GM23338 (cell line): ENCODE results near the gene ZNF532. TPM values are rescaled to one million over a fixed set of nuclear protein-coding genes. Genes with fewer than 3 reads are reported as not detected.

Source experiments
- ATAC-seq: fragments of 200-7000 bp; cut with Tn5 transposase; 3 replicates; pipeline ENCODE4 v1.9.1; 2020
- DNase-seq: peaks from one replicate; pipeline ENCODE4 v3.0.0-alpha.2; 2015; ENCODE audit warnings: low spot score
- H2AFZ ChIP-seq: fragments of 200-600 bp; sonication (generic); 2 replicates; pipeline ENCODE4 v1.8.0; 2016; ENCODE audit warnings: antibody characterized with exemption, mild to moderate bottlenecking, moderate library complexity
- H3F3A ChIP-seq: fragments of 200-600 bp; sonication (generic); replicated peaks from 2 replicates; pipeline ENCODE4 v1.8.0; 2017; ENCODE audit warnings: antibody characterized with exemption, mixed run types, low read depth
- H3K27ac ChIP-seq: fragments of 200-600 bp; sonication (generic); 2 replicates; pipeline ENCODE4 v1.6.1; 2016; ENCODE audit warnings: low read depth
- H3K27me3 ChIP-seq: fragments of 200-600 bp; sonication (generic); 2 replicates; pipeline ENCODE4 v1.8.0; 2016; ENCODE audit warnings: mild to moderate bottlenecking, mixed run types, moderate library complexity; ENCODE audit not compliant: insufficient read depth
- H3K36me3 ChIP-seq: fragments of 200-600 bp; sonication (generic); 2 replicates; pipeline ENCODE4 v1.8.0; 2016; ENCODE audit warnings: mild to moderate bottlenecking; ENCODE audit not compliant: insufficient read depth
- H3K4me1 ChIP-seq: fragments of 200-600 bp; sonication (generic); 2 replicates; pipeline ENCODE4 v1.8.0; 2016; ENCODE audit warnings: mild to moderate bottlenecking, moderate library complexity; ENCODE audit not compliant: insufficient read depth
- H3K4me2 ChIP-seq: fragments of 200-600 bp; sonication (generic); 2 replicates; pipeline ENCODE4 v1.7.1; 2017; ENCODE audit warnings: mixed run types
- H3K4me3 ChIP-seq: fragments of 200-600 bp; sonication (generic); 2 replicates; pipeline ENCODE4 v1.6.1; 2016; ENCODE audit warnings: mixed run types
- H3K79me2 ChIP-seq: fragments of 200-600 bp; sonication (generic); replicated peaks from 2 replicates; pipeline ENCODE4 v1.8.0; 2017; ENCODE audit warnings: mild to moderate bottlenecking; ENCODE audit not compliant: insufficient read depth
- H3K9me2 ChIP-seq: fragments of 200-600 bp; sonication (generic); 2 replicates; pipeline ENCODE4 v1.8.0; 2017; ENCODE audit not compliant: insufficient read depth
- H4K20me1 ChIP-seq: fragments of 200-600 bp; sonication (generic); replicated peaks from 2 replicates; pipeline ENCODE4 v1.8.0; 2017; ENCODE audit warnings: mild to moderate bottlenecking; ENCODE audit not compliant: insufficient read depth
- H3K27ac Mint-ChIP-seq: 2 replicates; pipeline ENCODE4 v1.8.0; 2020; ENCODE audit warnings: inconsistent platforms, mild to moderate bottlenecking, moderate library complexity, mixed read lengths
- H3K27me3 Mint-ChIP-seq: 3 replicates; pipeline ENCODE4 v1.8.0; 2022; ENCODE audit warnings: low read depth, mild to moderate bottlenecking, moderate library complexity, mixed read lengths, inconsistent platforms; ENCODE audit not compliant: insufficient read depth, poor library complexity
- H3K36me3 Mint-ChIP-seq: 3 replicates; pipeline ENCODE4 v1.8.0; 2021; ENCODE audit warnings: low read depth, mild to moderate bottlenecking, inconsistent platforms, moderate library complexity, mixed read lengths
- H3K4me1 Mint-ChIP-seq: 3 replicates; pipeline ENCODE4 v1.8.0; 2020; ENCODE audit warnings: mild to moderate bottlenecking, inconsistent platforms, mixed read lengths
- H3K4me3 Mint-ChIP-seq: 3 replicates; pipeline ENCODE4 v1.8.0; 2021; ENCODE audit warnings: moderate library complexity, mild to moderate bottlenecking, inconsistent platforms, mixed read lengths
- H3K9me3 Mint-ChIP-seq: 3 replicates; pipeline ENCODE4 v1.8.0; 2020; ENCODE audit warnings: moderate library complexity, mild to moderate bottlenecking, inconsistent platforms, mixed read lengths
- CREB1 ChIP-seq: fragments of 250-450 bp; sonication (Bioruptor Pico); IDR thresholded peaks from 2 replicates; pipeline ENCODE4 v1.5.0; 2020; ENCODE audit warnings: low read depth, mild to moderate bottlenecking, moderate library complexity
- CTCF ChIP-seq, 2 experiments: fragments of 200-600 bp in 1 of 2; sonication (generic) in 1 of 2; conservative IDR thresholded peaks; 2 replicates each; pipeline versions ENCODE4 v1.5.1 to v1.6.1; 2016 to 2017; ENCODE audit warnings: antibody characterized with exemption in 2 of 2, low read depth in 2 of 2, mild to moderate bottlenecking in 2 of 2, moderate library complexity in 1 of 2
- ETS1 ChIP-seq: IDR thresholded peaks from 2 replicates; pipeline ENCODE4 v1.6.1; 2016; ENCODE audit warnings: antibody characterized with exemption
- EZH2phosphoT487 ChIP-seq: fragments of 200-600 bp; sonication (generic); IDR thresholded peaks from one replicate; pipeline ENCODE4 v1.8.1; 2018; ENCODE audit warnings: antibody characterized with exemption; ENCODE audit not compliant: unreplicated experiment
- NANOG ChIP-seq: IDR thresholded peaks from 2 replicates; pipeline ENCODE4 v1.6.1; 2016; ENCODE audit warnings: antibody characterized with exemption, borderline replicate concordance
- POLR2AphosphoS5 ChIP-seq: IDR thresholded peaks from 2 replicates; pipeline ENCODE4 v1.6.1; 2016; ENCODE audit warnings: antibody characterized with exemption, low read depth
- STAT1 ChIP-seq: IDR thresholded peaks from one replicate; pipeline ENCODE4 v1.6.1; 2016; ENCODE audit warnings: antibody characterized with exemption; ENCODE audit not compliant: unreplicated experiment
- ZNF114 ChIP-seq: fragments of 250-450 bp; sonication (Bioruptor Pico); IDR thresholded peaks from 2 replicates; pipeline ENCODE4 v1.5.0; 2020; ENCODE audit warnings: mild to moderate bottlenecking, moderate library complexity
- ZNF331 ChIP-seq: fragments of 250-450 bp; sonication (Bioruptor Pico); IDR thresholded peaks from 2 replicates; pipeline ENCODE4 v1.5.0; 2020; ENCODE audit warnings: low read depth, mild to moderate bottlenecking, moderate library complexity
- polyA plus RNA-seq: library from polyadenylated mRNA; unstranded; fragments of >200 nt; fragmentation: Nextera tagmentation; extraction: Ambion mirVana; gene quantifications from 2 replicates; pipeline ENCODE4 v1.2.1, GENCODE V29; 2016
- total RNA-seq: library from RNA; depleted of rRNA; stranded (reverse); fragments of >200 nt; shearing (Covaris generic); gene quantifications from 2 replicates; pipeline ENCODE4 v1.2.3, GENCODE V29; 2014

Gene ZNF532
- total and polyA plus RNA-seq, 2 experiments from 2014 or later: 51.5 to 225 TPM

DNA sequence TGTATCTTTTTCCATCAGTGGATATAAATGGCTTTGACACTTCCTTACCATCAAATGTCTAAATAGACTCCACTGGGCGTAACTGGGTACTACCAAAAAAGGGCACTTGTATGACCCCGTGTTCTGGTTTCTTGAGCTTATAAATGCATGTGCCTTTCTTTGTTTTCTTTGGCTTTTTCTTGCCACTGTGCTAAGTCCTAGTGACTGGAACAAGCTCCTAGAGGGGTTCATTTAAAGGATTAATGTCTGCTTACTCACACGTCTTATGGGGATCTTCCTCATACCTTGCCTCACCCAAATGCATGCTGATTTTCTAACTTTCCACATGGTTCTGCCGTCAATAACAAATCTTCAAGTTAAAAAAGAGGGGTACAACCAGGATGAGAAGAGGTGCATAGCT is 19.8 kb upstream of the ZNF532 start (continued):
- TF ChIP-seq CREB1 (no peak), ZNF114 (CRISPR knock-in tag) (no peak), EZH2phosphoT487 (no peak), POLR2AphosphoS5 (no peak)

DNA sequence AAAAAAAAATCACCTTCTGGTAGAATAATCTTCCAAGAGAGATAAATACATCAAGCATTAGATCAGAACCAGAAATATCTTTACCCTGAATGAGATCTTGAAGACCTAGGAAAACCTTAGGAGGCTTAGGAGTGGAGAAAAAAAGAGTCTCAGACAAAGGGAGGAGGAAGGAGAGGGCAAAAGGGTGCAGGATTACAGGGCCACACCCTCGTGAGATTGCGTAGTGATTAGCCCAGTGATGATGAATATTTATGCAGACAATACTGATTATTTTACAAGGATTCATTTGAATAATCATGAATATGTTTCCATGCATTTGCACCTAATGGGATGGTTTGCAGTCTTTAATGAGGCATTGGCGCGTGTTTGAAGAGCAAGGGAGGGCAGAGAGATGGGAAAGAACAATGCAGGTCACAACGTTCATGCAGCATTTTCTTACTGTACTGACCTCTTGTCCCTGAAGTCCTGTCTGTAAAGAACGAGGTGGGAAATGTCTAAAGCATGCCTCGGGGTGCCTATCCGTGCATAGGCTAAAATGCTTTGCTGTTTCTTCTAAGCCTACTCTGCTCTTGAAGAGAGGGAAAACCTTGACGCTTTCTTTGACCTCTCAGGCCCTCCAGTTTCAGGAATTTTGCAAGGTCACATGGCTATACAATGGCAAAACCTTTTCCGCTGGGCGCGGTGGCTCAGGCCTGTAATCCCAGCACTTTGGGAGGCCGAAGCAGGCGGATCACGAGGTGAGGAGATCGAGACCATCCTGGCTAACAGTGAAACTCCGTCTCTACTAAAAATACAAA is 18.6 kb upstream of the ZNF532 start:
- Mint-ChIP-seq H3K4me3 (peak overlapping the region; percentile 21; the same call in 1 of the 3 replicates), H3K9me3 (peaks cover 5% of the 10 kb centered on the region; the same call in 2 of the 3 replicates), H3K36me3 (peaks cover 7% of the 10 kb centered on the region; the same call in 1 of the 3 replicates), H3K27ac (peak overlapping the region; percentile 99), H3K4me1 (peaks cover 70% of the 10 kb centered on the region), H3K27me3 (peaks cover 29% of the 10 kb centered on the region)
- Histone ChIP-seq H3K27me3 (no peaks in the 10 kb centered on the region), H3K4me3 (no peak overlapping the region), H3F3A (peaks cover 27% of the 10 kb centered on the region), H3K27ac (peak overlapping the region; percentile 100), H4K20me1 (no peaks in the 10 kb centered on the region), H3K9me2 (peaks cover 7% of the 10 kb centered on the region; the same call in 1 of the 2 replicates), H2AFZ (no peak overlapping the region), H3K4me1 (peaks cover 56% of the 10 kb centered on the region), H3K36me3 (no peaks in the 10 kb centered on the region), H3K79me2 (no peaks in the 10 kb centered on the region), H3K4me2 (peak overlapping the region; percentile 40)
- TF ChIP-seq EZH2phosphoT487 (no peak), NANOG (no peak), ZNF114 (CRISPR knock-in tag) (no peak)
- ATAC-seq (no peak), DNase-seq (no peak)

DNA sequence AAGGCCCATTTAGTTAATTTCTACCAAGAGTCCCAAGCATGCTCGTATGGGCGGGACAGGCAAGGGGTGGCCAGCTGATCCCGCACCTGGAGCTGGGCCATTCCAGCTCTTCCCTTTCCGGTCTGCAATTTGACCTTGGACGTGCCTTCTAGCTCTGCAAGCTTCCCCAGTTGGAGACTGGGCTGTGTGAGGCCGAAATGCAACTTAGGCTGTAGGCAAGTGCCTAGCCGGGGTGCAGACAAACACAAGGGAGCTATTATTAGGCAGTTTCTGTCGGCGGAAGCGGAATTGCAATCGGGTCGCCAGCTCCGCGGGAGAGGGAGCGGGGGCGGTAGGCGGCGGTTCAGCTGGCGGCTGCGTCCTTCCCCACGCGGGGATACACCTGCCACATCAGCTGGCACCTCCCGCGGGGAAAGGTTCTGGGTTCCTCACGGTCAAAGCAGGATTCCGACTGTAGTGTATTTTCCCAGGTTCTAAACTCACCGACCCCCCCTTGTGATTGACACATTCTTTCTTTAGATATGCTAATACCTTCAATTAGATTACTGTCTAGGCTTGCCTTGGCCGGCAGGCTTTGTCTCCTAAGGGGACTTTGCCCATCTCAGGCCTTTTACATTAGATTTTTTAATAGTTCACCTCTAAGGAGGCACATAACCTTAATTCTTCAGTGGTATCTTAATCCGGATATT is 17.1 kb upstream of the ZNF532 start:
- peak overlapping the region; percentile 100 for H3K27ac ChIP-seq
- H3K4me1 Mint-ChIP-seq: peaks cover 78% of the 10 kb centered on the region
- H2AFZ ChIP-seq: no peak overlapping the region
- H3K9me2 ChIP-seq: no peaks in the 10 kb centered on the region
- peak; percentile 99 for DNase-seq
- H3K9me3 Mint-ChIP-seq: peaks cover 5% of the 10 kb centered on the region; the same call in 2 of the 3 replicates
- peak overlapping the region; percentile 39 for H3K4me3 Mint-ChIP-seq
- peak overlapping the region; percentile 23; the same call in 1 of the 2 replicates for H3K4me3 ChIP-seq
- ATAC-seq: peak; percentile 71
- peaks cover 27% of the 10 kb centered on the region for H3F3A ChIP-seq
- no peaks in the 10 kb centered on the region for H4K20me1 ChIP-seq
- no peaks in the 10 kb centered on the region for H3K27me3 ChIP-seq
- H3K36me3 ChIP-seq: no peaks in the 10 kb centered on the region
- H3K4me2 ChIP-seq: peak overlapping the region; percentile 64
- H3K36me3 Mint-ChIP-seq: peaks cover 7% of the 10 kb centered on the region; the same call in 1 of the 3 replicates
- H3K27ac Mint-ChIP-seq: peak overlapping the region; percentile 99
- H3K27me3 Mint-ChIP-seq: peaks cover 29% of the 10 kb centered on the region
- peaks cover 67% of the 10 kb centered on the region for H3K4me1 ChIP-seq
- no peaks in the 10 kb centered on the region for H3K79me2 ChIP-seq
- TF ChIP-seq EZH2phosphoT487 (no peak), STAT1 (no peak), ZNF331 (no peak), CREB1 (peak; percentile 23; the same call in 1 of the 2 replicates), NANOG (peak; percentile 64), ETS1 (peak; percentile 81), CTCF (conservative IDR thresholded peaks at IDR 0.05; ENCODE audit: low read depth in 2 of 2) (no peak)
